IMR-90 (cell line): ENCODE data around the gene ARID4B. TPM values are rescaled to one million over a fixed set of nuclear protein-coding genes. Genes with fewer than 3 reads are reported as not detected.

Experiments used
- ATAC-seq: fragments of 200-7000 bp; cut with Tn5 transposase; 2 replicates; pipeline ENCODE4 v1.9.1; 2020; ENCODE audit warnings: low read depth, mild to moderate bottlenecking, moderate library complexity
- BruUV-seq: library from RNA; stranded (reverse); fragments of 400-500 nt; replicated peaks from 2 replicates; lab custom pipeline; 2021; lab: Mats Ljungman, UMichigan
- CTCF ChIA-PET: fragments of 300-600 bp; formaldehyde crosslinking; extraction: SDS; loops from one replicate; lab custom pipeline; 2021; ENCODE audit warnings: antibody characterized with exemption; lab: Yijun Ruan, JAX
- POLR2A ChIA-PET: fragments of 300-600 bp; sonication (Branson Sonifier 250); formaldehyde crosslinking; loops from one replicate; lab custom pipeline; 2022; ENCODE audit warnings: antibody characterized with exemption; ENCODE audit not compliant: unreplicated experiment; lab: Charles Lee
- DNase-seq: peaks from one replicate; pipeline ENCODE4 v3.0.0; 2013
- H2AFZ ChIP-seq: replicated peaks from 2 replicates; pipeline ENCODE3; 2013; ENCODE audit warnings: low read length, mild to moderate bottlenecking; ENCODE audit not compliant: poor library complexity
- H2AK5ac ChIP-seq: 2 replicates; pipeline ENCODE4 v1.6.1; 2013; ENCODE audit warnings: low read depth, low read length, inconsistent platforms
- H2AK9ac ChIP-seq: replicated peaks from 2 replicates; pipeline ENCODE3; 2013; ENCODE audit warnings: mild to moderate bottlenecking, low read depth, low read length, moderate library complexity; ENCODE audit not compliant: poor library complexity
- H2BK120ac ChIP-seq: 2 replicates; pipeline ENCODE4 v1.6.1; 2013; ENCODE audit warnings: low read depth, low read length, inconsistent platforms
- H2BK15ac ChIP-seq: 3 replicates; pipeline ENCODE4 v1.6.1; 2013; ENCODE audit warnings: low read depth, low read length, inconsistent platforms
- H2BK20ac ChIP-seq: 2 replicates; pipeline ENCODE4 v1.6.1; 2013; ENCODE audit warnings: low read depth, mild to moderate bottlenecking, inconsistent platforms, low read length, moderate library complexity
- H2BK5ac ChIP-seq: 2 replicates; pipeline ENCODE4 v1.6.1; 2013; ENCODE audit warnings: mild to moderate bottlenecking, low read depth, low read length, inconsistent platforms; ENCODE audit not compliant: poor library complexity, severe bottlenecking
- H3K14ac ChIP-seq: replicated peaks from 2 replicates; pipeline ENCODE4 v1.6.1; 2013; ENCODE audit warnings: low read depth, low read length, inconsistent platforms
- H3K18ac ChIP-seq: 2 replicates; pipeline ENCODE4 v1.6.1; 2013; ENCODE audit warnings: low read depth, low read length, control low read depth
- H3K23ac ChIP-seq: 2 replicates; pipeline ENCODE4 v1.6.1; 2013; ENCODE audit warnings: low read depth, low read length, inconsistent platforms
- H3K27ac ChIP-seq: 2 replicates; pipeline ENCODE4 v1.5.1; 2013; ENCODE audit warnings: mild to moderate bottlenecking, control low read depth, low read length; ENCODE audit not compliant: insufficient read depth
- H3K27me3 ChIP-seq: 2 replicates; pipeline ENCODE4 v1.6.1; 2013; ENCODE audit warnings: low read length; ENCODE audit not compliant: control insufficient read depth, insufficient read depth
- H3K36me3 ChIP-seq: 2 replicates; pipeline ENCODE4 v1.6.1; 2013; ENCODE audit warnings: low read length, mixed read lengths; ENCODE audit not compliant: control insufficient read depth, insufficient read depth
- H3K4ac ChIP-seq: 2 replicates; pipeline ENCODE4 v1.6.1; 2013; ENCODE audit warnings: low read depth, low read length, inconsistent platforms
- H3K4me1 ChIP-seq: 2 replicates; pipeline ENCODE4 v1.6.1; 2013; ENCODE audit warnings: low read length, mixed read lengths; ENCODE audit not compliant: control insufficient read depth, insufficient read depth
- H3K4me2 ChIP-seq: 2 replicates; pipeline ENCODE4 v1.6.1; 2013; ENCODE audit warnings: low read depth, mild to moderate bottlenecking, control low read depth, low read length, moderate library complexity
- H3K4me3 ChIP-seq: 2 replicates; pipeline ENCODE4 v1.5.1; 2013; ENCODE audit warnings: low read depth, mild to moderate bottlenecking, control low read depth, low read length, moderate library complexity; ENCODE audit not compliant: insufficient read depth
- H3K56ac ChIP-seq: 2 replicates; pipeline ENCODE4 v1.6.1; 2013; ENCODE audit warnings: low read length, inconsistent platforms; ENCODE audit not compliant: insufficient read depth; ENCODE audit errors: extremely low read depth
- H3K79me1 ChIP-seq, 2 experiments: 2 replicates each; pipeline ENCODE4 v1.6.1; 2013; ENCODE audit warnings: low read length in 2 of 2, inconsistent platforms in 1 of 2, low read depth in 1 of 2
- H3K9ac ChIP-seq: 2 replicates; pipeline ENCODE4 v1.6.1; 2013; ENCODE audit warnings: low read depth, low read length, control low read depth
- H3K9me1 ChIP-seq: 2 replicates; pipeline ENCODE4 v1.6.1; 2013; ENCODE audit warnings: low read length, inconsistent platforms; ENCODE audit not compliant: insufficient read depth
- H3K9me3 ChIP-seq: 2 replicates; pipeline ENCODE4 v1.6.1; 2013; ENCODE audit warnings: low read length; ENCODE audit not compliant: control insufficient read depth, insufficient read depth
- H4K20me1 ChIP-seq: 2 replicates; pipeline ENCODE4 v1.6.1; 2013; ENCODE audit warnings: low read length, inconsistent platforms; ENCODE audit not compliant: insufficient read depth
- H4K5ac ChIP-seq: 2 replicates; pipeline ENCODE4 v1.6.1; 2013; ENCODE audit warnings: mild to moderate bottlenecking, low read depth, low read length, control low read depth
- H4K8ac ChIP-seq, 2 experiments: 2 replicates each; pipeline ENCODE4 v1.6.1; 2013; ENCODE audit warnings: low read depth in 2 of 2, low read length in 2 of 2, control low read depth in 1 of 2, inconsistent platforms in 1 of 2
- H4K91ac ChIP-seq: 2 replicates; pipeline ENCODE4 v1.6.1; 2013; ENCODE audit warnings: low read depth, low read length, inconsistent platforms; ENCODE audit not compliant: insufficient read depth
- BHLHE40 ChIP-seq: fragments of 150-350 bp; IDR thresholded peaks from 2 replicates; pipeline ENCODE4 v1.6.1; 2016; ENCODE audit warnings: mild to moderate bottlenecking, low read depth, low read length
- CEBPB ChIP-seq: IDR thresholded peaks from 2 replicates; pipeline ENCODE4 v1.6.1; 2012; ENCODE audit warnings: low read depth, low read length, improper control_type of control experiment
- CHD1 ChIP-seq: IDR thresholded peaks from 2 replicates; pipeline ENCODE4 v1.6.1; 2012; ENCODE audit warnings: low read depth, low read length, improper control_type of control experiment
- FOS ChIP-seq: fragments of 150-350 bp; IDR thresholded peaks from 2 replicates; pipeline ENCODE4 v1.6.1; 2016; ENCODE audit warnings: low read depth, low read length
- MAFK ChIP-seq: IDR thresholded peaks from 2 replicates; pipeline ENCODE4 v1.6.1; 2012; ENCODE audit warnings: low read depth, low read length, improper control_type of control experiment
- MAZ ChIP-seq: IDR thresholded peaks from 2 replicates; pipeline ENCODE4 v1.6.1; 2012; ENCODE audit warnings: low read depth, mild to moderate bottlenecking, low read length, improper control_type of control experiment, moderate library complexity, borderline replicate concordance
- MXI1 ChIP-seq: IDR thresholded peaks from 2 replicates; pipeline ENCODE4 v1.6.1; 2012; ENCODE audit warnings: low read depth, mild to moderate bottlenecking, low read length, moderate library complexity, borderline replicate concordance
- NFE2L2 ChIP-seq: fragments of 150-350 bp; IDR thresholded peaks from 2 replicates; pipeline ENCODE4 v1.6.1; 2016; ENCODE audit warnings: low read depth, mild to moderate bottlenecking, low read length
- POLR2A ChIP-seq: IDR thresholded peaks from 2 replicates; pipeline ENCODE4 v1.6.1; 2012; ENCODE audit warnings: mild to moderate bottlenecking, low read depth, low read length
- RAD21 ChIP-seq: IDR thresholded peaks from 2 replicates; pipeline ENCODE4 v1.6.1; 2012; ENCODE audit warnings: low read length, improper control_type of control experiment
- RCOR1 ChIP-seq: IDR thresholded peaks from 2 replicates; pipeline ENCODE4 v1.6.1; 2012; ENCODE audit warnings: mild to moderate bottlenecking, low read length, improper control_type of control experiment; ENCODE audit not compliant: insufficient replicate concordance
- RFX5 ChIP-seq: IDR thresholded peaks from 2 replicates; pipeline ENCODE4 v1.8.0; 2012; ENCODE audit warnings: low read depth, mild to moderate bottlenecking, low read length, moderate library complexity
- SMC3 ChIP-seq: fragments of 150-350 bp; IDR thresholded peaks from 2 replicates; pipeline ENCODE4 v1.6.1; 2016; ENCODE audit warnings: low read depth, mild to moderate bottlenecking, antibody characterized with exemption, low read length, moderate library complexity
- USF2 ChIP-seq: fragments of 150-350 bp; IDR thresholded peaks from 2 replicates; pipeline ENCODE4 v1.6.1; 2017; ENCODE audit warnings: mild to moderate bottlenecking, antibody characterized with exemption, low read length, low read depth
- WGBS, 2 experiments: methylation state at CpG; one replicate each; pipeline versions ENCODE4 v1.1.5 to v1.1.7; 2013; ENCODE audit warnings: missing lambda C conversion rate in 2 of 2; ENCODE audit not compliant: insufficient read length in 1 of 2; ENCODE audit errors: extremely low coverage in 2 of 2; 5-methylcytosine and 5-hydroxymethylcytosine counted together
- dilution Hi-C: fragments of 300-500 bp; cut with HindIII; formaldehyde crosslinking; loops from one replicate; pipeline ENCODE4 v1.14.3; 2018; ENCODE audit warnings: low sequenced_read_pairs; ENCODE audit not compliant: unreplicated experiment
- in situ Hi-C: fragments of 300-500 bp; cut with MboI; formaldehyde crosslinking; loops from 3 replicates; pipeline ENCODE4 v1.14.3; 2019; ENCODE audit warnings: low sequenced_read_pairs, inconsistent platforms, mixed read lengths
- intact Hi-C: fragments of 100-400 bp; cut with micrococcal nuclease; formaldehyde crosslinking; loops from 2 replicates; pipeline ENCODE4 v1.10.0; 2022
- polyA plus RNA-seq, 3 experiments: library from polyadenylated mRNA; depleted of rRNA; stranded (reverse); fragments of >200 nt; gene quantifications; 2 replicates each; pipeline ENCODE4 v1.2.3, GENCODE V29; 2012; ENCODE audit warnings: low replicate concordance in 1 of 3
- total RNA-seq: library from RNA; depleted of rRNA; stranded (reverse); fragments of >200 nt; gene quantifications from 2 replicates; pipeline ENCODE4 v1.2.3, GENCODE V29; 2012
- TF ChIP-seq, protein P1 (sequence below): conservative IDR thresholded peaks from 2 replicates; pipeline ENCODE4 v1.5.1; 2012; ENCODE audit warnings: mild to moderate bottlenecking, low read depth, low read length, improper control_type of control experiment
- TF ChIP-seq, protein P2 (sequence below): fragments of 150-350 bp; IDR thresholded peaks from 2 replicates; pipeline ENCODE4 v1.6.1; 2016; ENCODE audit warnings: low read depth, mild to moderate bottlenecking, low read length, moderate library complexity, borderline replicate concordance

ARID4B gene
- total and polyA plus RNA-seq, 2 of the 4 experiments (the other 2 are of a cell fraction), result 8.5 to 16.0 TPM

GRCh38 chr1:235358899-235359298, 30.9 kb upstream of the ARID4B start:
- dilution Hi-C loops, result no loop called here
- H4K8ac ChIP-seq, result no peak overlapping the region
- no peak overlapping the region for H2AK9ac ChIP-seq
- H3K9me1 ChIP-seq, result no peaks in the 10 kb centered on the region
- H4K20me1 ChIP-seq, result no peaks in the 10 kb centered on the region
- no TSS peak for BruUV-seq
- no peak overlapping the region for H2AK5ac ChIP-seq
- no peak overlapping the region for H3K4ac ChIP-seq
- no peaks in the 10 kb centered on the region for H3K79me1 ChIP-seq
- no peak overlapping the region for H3K23ac ChIP-seq
- H4K5ac ChIP-seq, result no peak overlapping the region
- in situ Hi-C loops, result no loop called here
- no peaks in the 10 kb centered on the region for H3K4me1 ChIP-seq
- H3K9me3 ChIP-seq, result no peaks in the 10 kb centered on the region
- H3K4me2 ChIP-seq, result no peak overlapping the region
- ATAC-seq (no peak), DNase-seq (no peak)
- H2BK120ac ChIP-seq, result no peak overlapping the region
- no peak overlapping the region for H4K91ac ChIP-seq
- POLR2A ChIA-PET, result no interaction called here
- no peak overlapping the region for H3K27ac ChIP-seq
- no peak overlapping the region for H3K9ac ChIP-seq
- WGBS, 2 experiments, result no CpG with 5 or more reads among the region's 3 CpGs
- intact Hi-C loops, result no loop called here
- no peak overlapping the region for H3K4me3 ChIP-seq
- H3K27me3 ChIP-seq, result no peaks in the 10 kb centered on the region
- no peaks in the 10 kb centered on the region for H3K36me3 ChIP-seq
- no peak overlapping the region for H3K18ac ChIP-seq
- H2BK15ac ChIP-seq, result no peak overlapping the region
- TF ChIP-seq USF2 (no peak), MAFK (no peak), BHLHE40 (no peak), CEBPB (no peak), MXI1 (no peak), RAD21 (no peak), MAZ (no peak), RCOR1 (no peak), CHD1 (no peak), RFX5 (no peak), POLR2A (no peak), SMC3 (no peak), FOS (no peak), NFE2L2 (no peak)
- TF ChIP-seq, protein P1, sequence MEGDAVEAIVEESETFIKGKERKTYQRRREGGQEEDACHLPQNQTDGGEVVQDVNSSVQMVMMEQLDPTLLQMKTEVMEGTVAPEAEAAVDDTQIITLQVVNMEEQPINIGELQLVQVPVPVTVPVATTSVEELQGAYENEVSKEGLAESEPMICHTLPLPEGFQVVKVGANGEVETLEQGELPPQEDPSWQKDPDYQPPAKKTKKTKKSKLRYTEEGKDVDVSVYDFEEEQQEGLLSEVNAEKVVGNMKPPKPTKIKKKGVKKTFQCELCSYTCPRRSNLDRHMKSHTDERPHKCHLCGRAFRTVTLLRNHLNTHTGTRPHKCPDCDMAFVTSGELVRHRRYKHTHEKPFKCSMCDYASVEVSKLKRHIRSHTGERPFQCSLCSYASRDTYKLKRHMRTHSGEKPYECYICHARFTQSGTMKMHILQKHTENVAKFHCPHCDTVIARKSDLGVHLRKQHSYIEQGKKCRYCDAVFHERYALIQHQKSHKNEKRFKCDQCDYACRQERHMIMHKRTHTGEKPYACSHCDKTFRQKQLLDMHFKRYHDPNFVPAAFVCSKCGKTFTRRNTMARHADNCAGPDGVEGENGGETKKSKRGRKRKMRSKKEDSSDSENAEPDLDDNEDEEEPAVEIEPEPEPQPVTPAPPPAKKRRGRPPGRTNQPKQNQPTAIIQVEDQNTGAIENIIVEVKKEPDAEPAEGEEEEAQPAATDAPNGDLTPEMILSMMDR, result no peak
- TF ChIP-seq, protein P2, sequence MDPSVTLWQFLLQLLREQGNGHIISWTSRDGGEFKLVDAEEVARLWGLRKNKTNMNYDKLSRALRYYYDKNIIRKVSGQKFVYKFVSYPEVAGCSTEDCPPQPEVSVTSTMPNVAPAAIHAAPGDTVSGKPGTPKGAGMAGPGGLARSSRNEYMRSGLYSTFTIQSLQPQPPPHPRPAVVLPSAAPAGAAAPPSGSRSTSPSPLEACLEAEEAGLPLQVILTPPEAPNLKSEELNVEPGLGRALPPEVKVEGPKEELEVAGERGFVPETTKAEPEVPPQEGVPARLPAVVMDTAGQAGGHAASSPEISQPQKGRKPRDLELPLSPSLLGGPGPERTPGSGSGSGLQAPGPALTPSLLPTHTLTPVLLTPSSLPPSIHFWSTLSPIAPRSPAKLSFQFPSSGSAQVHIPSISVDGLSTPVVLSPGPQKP, result no peak
- no peak overlapping the region for H3K14ac ChIP-seq
- no peak overlapping the region for H2BK20ac ChIP-seq
- H2AFZ ChIP-seq, result no peak overlapping the region
- H3K56ac ChIP-seq, result no peak overlapping the region
- no peak overlapping the region for H2BK5ac ChIP-seq
- CTCF ChIA-PET, result no interaction called here
